Stimulated activated CD4-positive, alpha-beta T cell treated with anti-CD3 and anti-CD28 coated beads, TNF-alpha, amount 100 ng/mL, for 48 hours (primary cell): ENCODE results near the gene TBC1D28.
A peak's percentile ranks its signal among the peaks of the same experiment; 100 is the strongest.
"Not testable (repeated sequence)": the region's sequence is repeated elsewhere in the genome, so short reads cannot be mapped to it uniquely, and the experiment has no call there.

Source experiments
- DNase-seq, 3 donors: peaks; one replicate each; pipeline ENCODE4 v3.0.0-alpha.2; 2020; ENCODE audit warnings: low read depth in 3 of 3

TBC1D28 gene

DNA sequence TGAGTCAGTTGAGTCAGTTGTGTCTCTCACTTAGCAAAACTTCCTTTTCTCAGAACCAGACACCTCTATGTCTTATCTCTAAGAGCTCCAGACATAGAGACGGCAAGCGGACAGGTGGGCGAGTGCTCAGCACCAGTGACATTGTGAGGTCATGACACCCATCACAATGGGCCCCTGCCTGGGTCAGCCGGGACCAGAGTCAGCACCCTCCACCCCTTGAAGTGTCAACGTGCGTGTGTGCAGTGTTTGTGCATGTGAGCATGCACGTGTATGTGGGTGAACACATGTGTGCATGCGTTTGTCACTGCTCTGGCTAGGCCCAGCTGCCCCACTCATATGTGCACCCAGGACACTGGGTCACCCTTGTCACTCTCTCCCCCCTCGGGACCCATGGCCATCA, at the start of gene TBC1D28:
TBC1D28 (minus strand) TSS at position 101 of the 400 bp plus-strand sequence. CDS start 3,039 bp downstream, outside the sequence.
- not testable (repeated sequence) for DNase-seq

DNA sequence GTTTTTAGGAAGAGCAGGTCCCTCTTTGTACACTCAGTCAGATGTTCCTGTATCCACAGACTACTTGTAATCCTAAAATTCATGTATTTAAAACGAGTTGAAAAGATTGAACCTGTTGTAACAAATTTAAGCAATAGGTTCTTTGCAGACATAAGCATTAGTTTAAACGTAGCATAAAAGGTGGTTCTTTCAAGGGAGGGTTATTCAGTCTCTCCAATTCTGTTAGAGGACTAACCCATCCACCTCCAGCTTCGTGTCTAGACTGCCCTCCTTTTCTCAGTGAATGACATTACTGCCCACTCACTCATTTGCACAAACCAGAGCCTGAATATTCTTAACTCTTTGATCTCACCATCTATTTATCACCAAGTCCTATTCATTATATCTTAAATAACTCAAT, 38.5 kb upstream of the TBC1D28 start:
- not testable (repeated sequence) for DNase-seq

DNA sequence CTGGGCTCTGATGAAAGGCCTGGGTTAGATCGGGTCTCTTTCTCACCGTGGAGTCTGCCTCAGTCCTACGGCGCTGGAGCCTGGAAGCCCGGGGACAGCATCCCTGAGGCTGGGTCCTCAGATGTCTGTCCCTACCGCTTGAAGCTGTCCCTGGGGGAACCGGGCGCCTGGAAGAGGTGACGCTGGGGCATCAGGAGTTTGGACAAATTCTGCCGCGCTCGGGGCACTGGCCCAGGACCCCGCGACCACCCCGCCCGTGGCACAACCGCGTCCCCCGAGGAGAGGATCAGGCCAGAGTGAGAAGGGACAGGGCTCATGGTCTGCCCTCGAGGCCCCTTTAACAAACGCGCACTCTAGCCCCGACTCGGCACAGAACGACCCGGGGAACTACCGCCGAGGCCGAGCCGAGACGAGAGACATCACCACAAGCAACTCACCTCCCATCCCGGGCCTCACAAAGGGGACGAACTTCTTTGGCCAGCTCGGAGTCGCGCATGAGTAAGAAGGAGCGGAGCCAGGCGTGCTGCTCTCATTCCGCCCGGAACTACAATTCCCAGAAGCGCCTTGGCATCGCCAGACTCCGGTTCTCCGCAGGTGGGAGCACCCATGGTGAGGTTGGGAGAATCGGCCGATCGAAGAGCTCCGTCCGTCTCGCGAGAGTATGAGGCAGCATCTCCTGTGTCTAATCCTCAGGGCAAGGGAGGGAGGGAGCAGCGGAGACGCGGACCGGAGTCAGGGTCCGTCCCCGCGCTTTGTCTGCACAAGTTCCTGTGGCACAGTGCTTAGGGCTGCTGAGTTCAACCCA, 37.8 kb upstream of the TBC1D28 start, which contains the start of gene FOXO3B:
FOXO3B (minus strand) TSS at position 548 of the 805 bp plus-strand sequence. CDS start 663 bp downstream, outside the sequence.
- peak; percentile 31 to 70 (median 66) for DNase-seq

DNA sequence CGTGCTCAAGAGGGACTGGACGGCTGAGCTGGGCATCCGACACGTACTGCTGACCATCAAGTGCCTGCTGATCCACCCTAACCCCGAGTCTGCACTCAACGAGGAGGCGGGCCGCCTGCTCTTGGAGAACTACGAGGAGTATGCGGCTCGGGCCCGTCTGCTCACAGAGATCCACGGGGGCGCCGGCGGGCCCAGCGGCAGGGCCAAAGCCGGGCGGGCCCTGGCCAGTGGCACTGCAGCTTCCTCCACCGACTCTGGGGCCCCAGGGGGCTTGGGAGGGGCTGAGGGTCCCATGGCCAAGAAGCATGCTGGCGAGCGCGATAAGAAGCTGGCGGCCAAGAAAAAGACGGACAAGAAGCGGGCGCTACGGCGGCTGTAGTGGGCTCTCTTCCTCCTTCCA, 33.2 kb upstream of the TBC1D28 start:
- DNase-seq: not testable (repeated sequence)

DNA sequence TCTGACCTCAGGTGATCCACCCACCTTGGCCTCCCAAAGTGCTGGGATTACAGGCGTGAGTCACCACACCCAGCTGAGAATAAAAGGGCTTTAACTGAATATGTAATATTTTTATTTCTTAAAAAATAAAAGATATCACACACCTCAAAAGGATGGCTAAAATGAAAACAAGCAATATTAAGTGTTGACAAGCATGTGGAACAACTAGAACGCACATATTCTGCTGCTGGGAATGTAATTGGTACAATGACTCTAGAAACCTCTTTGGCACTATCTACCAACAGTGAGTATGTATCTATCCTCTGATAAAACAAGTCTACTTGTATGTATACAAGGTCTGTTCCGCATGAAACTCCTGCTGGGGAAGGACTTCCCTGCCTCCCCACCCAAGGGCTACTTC, 32.7 kb upstream of the TBC1D28 start:
- not testable (repeated sequence) for DNase-seq

DNA sequence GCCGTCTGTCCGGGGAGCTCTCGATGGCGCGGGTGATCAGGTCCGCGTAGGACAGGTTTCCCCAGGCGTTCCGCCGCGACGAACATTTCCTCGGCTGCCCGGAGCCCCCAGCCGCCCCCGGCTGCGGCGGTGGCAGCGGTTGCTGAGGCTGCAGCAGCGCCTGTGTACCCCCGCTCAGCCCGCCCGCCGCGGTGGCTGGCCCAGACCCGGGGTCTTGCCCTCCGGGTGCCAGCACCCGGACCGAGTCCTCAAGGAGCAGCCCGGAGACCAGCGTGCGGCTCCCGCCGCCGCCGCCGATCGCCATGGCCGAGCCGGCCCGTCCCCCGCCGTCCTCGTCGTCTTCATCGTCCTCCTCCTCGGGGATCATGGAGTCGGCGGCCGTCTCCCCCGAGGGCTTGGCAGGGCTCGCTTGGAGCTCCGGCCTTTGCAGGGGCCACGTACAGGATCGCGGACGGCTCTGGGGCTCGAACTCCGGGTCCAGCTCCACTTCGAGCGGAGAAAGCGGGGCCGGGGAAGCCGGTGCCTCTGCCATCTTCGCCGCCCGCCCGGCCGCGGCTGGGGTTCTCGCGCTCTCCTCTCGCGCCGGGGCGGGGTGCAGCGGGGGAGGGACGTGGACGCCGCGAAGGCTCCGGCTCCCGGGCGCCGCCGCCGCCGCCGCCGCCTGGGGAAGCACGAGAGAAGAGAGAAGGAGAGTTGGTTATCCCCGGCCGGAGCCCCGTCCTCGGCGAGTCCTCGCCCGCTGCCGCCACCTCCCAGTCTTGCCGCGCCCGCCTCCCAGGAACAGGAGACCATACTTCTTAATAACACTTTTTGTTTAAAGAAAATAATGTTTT, 28.4 kb upstream of the TBC1D28 start:
- not testable (repeated sequence) for DNase-seq

DNA sequence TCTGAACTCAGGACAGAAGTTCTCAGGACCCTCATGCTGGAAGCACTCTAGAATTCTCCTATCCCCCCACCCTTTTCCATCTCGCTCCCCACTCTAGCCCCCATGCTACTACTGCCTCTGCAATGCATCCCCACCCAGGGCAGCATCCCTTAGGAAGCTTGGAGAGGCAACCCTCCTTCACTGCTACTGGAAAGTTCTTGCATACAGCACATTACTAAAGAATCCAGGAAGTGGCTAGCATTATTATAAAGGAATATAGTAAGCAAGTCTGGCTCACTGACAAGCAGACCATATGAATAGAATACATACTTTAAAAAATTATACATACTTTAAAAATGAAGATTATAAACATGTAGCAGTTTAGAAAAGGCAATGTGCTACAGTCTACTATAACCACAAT, 24.4 kb upstream of the TBC1D28 start:
- DNase-seq: not testable (repeated sequence)

DNA sequence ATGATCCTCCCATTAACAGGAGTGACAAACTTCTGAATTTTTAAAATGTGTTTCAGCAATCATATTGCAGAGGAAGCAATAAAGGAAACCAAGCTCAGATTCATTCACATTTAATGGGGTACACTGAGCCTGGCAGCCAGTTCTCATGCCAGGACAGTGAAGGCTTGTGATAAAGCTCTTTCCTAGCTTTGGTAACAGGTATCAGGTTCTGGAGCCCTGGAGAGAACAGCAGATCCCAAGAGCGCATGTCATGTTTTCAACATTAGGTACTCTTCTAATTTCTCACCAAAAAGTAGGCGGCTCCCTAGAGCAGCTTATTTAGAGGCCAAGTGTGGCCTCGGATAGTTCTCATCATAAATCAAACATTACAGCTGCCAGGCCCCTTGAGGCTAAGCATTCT, 23.3 kb upstream of the TBC1D28 start:
- DNase-seq: not testable (repeated sequence)

DNA sequence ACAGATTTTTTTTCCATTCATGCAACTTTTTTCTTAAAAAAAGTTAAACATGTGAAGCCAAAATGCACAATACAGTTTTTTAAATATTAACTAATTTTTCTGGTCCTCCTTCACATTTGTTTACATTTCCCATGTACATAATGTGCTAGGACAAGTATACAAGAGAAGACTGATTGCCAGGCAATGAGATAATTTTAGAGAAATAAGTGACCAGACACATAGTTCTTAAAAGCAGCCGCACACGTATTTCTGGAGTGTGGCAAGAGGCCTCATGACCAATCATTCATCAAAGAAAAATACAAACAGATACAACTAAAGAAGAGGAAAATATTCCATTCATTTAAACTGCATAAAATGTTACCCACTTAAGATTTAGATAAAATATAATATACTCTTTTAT, 22.1 kb upstream of the TBC1D28 start:
- DNase-seq: not testable (repeated sequence)

DNA sequence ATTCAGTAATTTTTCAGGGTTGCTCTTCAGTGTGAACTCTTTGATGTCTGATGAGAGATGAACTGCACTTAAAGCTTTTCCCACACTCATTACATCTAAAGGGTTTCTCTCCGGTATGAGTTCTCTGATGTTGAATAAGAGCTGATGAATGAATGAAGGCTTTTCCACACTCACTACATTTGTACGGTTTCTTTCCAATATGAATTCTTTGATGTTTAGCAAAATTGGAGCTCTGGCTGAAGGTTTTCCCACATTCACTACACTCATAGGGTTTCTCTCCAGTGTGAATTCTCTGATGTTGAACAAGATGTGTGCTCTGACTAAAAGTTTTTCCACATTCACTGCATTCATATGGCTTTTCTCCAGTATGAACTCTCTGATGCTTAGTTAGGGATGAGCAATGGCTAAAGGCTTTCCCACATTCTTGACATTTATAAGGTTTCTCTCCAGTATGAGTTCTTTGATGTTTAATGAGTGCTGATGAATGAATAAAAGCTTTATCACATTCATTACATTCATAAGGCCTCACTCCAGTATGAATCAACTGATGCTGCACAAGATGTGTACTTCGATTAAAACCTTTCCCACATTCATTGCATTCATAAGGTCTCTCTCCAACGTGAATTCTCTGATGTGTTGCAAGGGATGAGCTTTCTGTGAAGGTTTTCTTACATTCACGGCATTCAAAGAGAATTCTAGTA, 17.9 kb upstream of the TBC1D28 start:
- DNase-seq: not testable (repeated sequence)

DNA sequence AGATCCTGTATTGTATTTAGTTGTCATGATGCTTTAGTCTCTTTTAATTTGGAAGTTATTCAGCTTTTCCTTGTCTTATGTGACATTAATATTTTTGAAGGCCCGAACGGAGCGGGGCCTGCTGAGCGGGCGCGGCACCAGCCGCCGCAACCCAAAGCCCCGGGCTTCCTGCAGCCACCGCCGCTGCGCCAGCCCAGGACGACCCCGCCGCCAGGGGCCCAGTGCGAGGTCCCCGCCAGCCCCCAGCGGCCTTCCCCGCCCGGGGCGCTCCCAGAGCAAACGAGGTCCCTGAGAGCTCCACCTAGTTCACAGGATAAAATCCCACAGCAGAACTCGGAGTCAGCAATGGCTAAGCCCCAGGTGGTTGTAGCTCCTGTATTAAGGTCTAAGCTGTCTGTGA, 5.9 kb upstream of the TBC1D28 start:
- DNase-seq: not testable (repeated sequence)

DNA sequence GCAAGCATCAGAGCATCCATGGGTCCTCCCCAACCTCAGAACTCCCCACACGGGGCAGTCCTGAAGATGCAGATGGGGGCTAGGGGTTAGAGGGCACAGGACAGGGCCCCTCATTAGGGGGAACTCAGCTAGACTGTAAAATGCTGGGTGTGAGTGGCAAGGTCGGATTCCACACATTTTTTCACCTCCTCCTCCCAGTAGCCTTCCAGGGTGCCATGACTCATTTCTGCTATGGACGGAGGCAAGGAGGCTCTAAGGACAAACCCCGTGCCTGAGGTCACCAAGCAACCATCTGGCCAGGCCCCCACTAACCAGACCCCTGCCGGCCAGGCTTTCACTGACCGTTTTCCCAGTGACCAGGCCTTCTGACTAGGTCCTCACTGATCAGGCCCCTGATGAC, 1.1 kb downstream of the TBC1D28 start:
- DNase-seq: not testable (repeated sequence)

DNA sequence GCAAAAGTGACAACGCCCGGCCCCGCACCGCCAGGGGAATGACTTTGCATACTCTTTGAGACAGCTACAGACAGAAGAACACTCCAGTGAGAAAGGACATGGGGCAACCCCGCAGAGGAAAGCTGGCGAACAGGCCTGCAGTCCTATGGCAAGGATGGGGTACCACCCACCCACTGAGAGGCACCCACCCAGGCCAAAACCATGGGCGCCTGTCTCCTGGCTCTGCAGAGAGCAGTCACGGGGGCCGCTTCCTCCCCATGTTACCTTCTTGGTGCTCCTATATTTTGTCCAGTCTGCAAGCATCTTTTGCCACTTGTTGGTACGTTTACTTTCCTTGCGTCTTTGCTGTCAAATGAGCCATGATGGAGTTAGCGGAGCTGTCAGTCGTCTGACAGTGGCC, 5.8 kb downstream of the TBC1D28 start:
- DNase-seq: not testable (repeated sequence)

DNA sequence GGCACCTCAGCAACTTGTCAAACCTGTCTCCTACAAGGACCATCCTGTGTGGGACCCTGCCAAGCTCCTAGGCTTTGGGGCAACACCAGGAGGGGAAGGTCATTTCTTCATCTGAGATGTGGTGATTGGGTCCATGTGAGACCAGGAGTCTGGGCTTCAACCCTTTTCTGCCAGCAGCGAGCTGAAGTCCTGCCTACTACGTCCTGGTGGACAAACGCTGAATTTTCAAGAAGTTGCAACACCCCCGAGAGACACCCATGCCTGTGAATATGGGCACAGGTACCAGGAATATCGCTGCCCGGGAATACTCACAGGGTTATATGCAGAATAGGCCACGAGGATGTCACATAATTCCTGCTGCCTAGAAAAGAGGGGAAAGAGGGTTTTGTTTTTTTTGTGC, 8.0 kb downstream of the TBC1D28 start:
- not testable (repeated sequence) for DNase-seq

DNA sequence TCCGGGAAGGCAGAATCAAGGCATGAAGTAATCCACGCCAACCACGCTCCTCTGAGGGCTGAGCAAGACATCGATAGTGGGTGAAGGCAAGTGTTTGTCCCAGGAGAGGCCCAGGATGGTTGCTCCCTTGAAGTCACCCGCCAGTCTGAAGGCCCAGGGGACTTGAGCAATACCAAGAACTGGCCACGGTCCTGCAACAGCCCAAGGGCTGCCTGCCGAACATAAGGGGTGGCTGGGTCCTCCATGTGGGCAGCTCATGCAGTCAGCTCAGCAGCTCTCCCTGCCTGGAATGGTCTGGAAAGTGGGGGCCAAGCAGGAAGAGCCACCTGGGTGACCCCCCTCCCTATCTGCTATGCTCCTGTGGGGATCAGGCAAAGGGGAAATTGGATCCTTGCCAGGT, 8.4 kb downstream of the TBC1D28 start:
- not testable (repeated sequence) for DNase-seq

DNA sequence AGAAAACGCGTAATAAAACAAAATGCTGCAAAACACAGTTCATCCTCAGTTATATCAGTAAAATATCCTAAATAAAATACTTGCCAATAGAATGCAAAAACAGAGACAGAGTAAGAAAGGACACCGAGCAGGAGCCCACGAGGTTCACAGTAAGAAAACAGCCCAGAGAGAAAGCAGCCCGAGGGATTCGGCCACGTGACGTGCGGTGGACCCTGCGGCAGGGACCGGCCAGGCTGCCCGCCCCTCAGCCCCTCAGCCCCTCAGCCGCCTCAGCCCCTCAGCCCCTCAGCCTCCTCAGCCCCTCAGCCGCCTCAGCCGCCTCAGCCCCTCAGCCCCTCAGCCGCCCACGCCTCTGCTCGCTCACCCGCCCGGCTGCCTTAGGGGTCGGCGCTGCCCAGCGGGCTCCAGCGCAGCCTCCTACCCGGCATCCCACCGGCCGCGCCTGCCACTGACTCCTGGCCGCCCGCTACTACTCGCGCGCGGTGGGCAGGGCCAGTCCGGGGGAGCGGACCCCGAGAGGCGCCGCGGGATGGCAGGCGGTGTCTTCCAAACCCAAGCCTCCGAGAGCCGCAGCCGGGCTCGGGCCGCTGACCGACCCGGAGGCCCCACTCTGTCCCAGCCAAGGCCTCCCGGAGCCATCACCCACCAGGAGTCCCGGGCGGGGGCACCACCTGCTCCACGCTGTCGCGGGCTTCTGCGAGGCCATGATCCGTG, 9.5 kb downstream of the TBC1D28 start:
- not testable (repeated sequence) for DNase-seq

DNA sequence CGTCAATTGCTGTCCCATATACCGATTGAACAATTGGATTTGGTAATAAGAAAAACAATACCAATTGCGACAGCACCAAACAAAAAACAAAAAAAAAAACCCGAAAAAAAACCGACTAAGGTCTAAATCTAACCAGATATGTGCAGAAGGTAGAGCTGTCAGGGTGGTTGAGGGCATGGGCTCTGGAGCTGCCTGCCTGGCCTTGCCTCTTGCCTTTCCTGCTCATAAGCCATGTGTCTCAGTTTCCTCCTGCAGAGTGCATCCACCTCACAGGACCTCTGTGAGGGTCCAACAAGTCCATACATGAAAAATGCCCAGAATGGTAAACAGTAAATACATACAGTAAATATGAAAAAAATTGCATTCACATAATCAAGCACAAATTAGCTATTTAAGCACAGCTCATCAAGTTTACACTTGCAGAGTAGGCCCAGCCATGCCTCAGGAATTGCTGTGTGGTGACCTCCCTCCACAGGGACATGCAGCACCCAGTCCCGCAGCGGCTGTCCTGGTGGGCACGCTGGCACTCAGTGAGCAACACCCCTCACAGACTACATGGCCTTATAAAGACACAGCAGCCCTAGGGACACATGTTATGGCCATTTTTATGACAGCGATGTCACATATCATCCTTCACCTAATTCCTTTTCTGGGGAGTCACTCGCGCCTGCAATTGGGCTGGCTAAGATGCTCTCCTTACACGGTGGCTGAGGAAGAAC, 17.9 kb downstream of the TBC1D28 start:
- DNase-seq: no peak

DNA sequence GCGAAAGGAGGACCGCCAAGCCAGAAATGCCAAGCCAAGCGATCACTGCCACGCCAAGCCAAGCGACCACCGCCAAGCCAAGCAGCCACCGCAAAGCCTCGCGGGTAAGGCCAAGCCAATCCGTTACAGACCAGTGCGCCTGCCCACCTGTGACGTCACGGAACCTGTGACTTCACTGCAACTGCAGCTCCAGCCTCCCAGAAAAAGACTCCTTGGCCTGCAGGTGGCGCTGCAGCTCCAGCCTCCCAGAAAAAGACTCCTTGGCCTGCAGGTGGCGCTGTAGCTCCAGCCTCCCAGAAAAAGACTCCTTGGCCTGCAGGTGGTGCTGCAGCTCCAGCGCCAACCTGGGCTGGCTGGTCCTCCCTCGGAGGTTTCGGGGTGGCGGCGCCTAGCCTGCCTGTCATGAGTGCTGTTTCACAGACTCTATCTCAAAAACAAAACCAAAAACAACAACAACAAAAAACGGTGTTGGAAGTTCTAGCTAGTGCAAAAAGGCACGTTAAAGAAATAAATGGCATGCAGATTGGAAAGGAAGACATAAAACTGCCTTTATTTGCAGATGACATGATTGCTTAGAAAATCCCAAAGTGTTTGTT, 18.6 kb downstream of the TBC1D28 start:
- peak; percentile 86 to 93 (median 91) for DNase-seq

DNA sequence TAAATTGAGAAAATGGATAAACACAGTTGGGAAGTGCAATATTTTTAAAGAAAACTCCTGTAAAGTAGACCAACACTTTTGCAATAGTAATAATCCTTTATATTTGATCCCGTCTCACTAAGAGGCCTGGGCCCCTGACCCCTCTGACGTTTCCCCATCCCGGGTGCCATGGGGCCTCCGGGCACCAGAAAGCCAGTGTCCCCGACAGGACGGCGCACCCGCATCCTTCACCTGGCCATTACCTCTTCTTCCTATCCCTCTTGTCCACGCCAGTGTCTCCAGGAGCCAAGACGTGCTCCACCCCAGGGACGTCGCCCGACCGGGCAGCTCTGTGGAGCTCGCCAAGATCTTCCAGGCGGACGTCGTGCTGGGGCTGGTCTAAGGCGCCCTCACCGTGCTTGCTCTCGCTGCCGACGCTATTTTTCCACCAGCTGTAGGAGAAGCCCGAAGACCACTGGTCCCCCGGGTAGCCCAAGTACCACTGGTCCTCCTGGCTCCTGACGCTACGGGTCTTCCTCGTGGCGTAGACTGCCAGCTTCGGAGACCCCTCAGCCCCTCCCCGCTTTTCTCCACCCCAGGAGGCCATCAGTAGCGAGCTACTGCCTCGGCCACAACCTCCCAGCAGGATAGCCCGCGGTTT, 19.2 kb downstream of the TBC1D28 start:
- DNase-seq: not testable (repeated sequence)

DNA sequence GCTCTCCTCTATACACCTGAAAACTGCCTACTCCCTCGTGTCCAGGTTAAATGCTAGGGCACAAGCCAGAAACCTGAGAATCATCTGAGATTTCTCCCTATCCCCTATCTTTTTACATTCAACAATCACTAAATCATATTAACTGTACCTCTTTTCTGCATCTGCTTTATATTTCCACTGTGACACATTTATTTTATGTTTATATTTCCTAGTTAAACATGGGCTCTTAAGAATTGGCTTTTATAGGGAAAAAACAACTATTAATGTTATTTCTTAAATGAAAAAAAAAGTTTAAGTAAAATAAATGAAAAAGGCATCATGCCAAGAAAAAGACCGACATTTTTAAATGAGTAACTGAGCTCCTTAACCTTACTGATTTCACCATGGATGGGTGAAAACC, 26.6 kb downstream of the TBC1D28 start:
- DNase-seq: not testable (repeated sequence)
